ENCODE measurements around the gene TRMT10A.

DNA sequence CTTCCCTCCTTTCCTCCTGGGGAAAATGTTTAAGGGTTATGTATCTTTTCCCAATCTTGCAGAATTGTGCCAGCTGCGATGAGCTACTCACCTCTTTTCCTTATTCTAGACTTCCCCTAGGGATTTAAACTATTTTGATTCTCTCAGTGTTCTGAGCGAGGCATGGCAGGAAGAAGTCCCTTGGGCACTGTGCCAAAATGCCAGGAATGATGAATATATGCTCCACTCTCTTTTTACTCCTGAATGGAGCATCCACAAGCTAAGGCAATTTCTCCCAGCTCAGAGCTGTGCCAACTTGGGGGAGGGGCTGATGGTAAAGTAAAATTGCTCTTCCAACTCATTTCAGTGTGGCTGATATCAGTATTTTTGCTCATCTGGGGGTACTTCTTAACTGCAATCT lies 57.1 kb downstream of the TRMT10A start:
- TF ChIP-seq SUZ12 (IDR thresholded peaks at IDR 0.05; ENCODE audit: extremely low read depth, insufficient read depth, insufficient read length) (no peak), ZNF274 (IDR thresholded peaks at IDR 0.05; ENCODE audit: low read depth, low read length) (no peak), YY1 (IDR thresholded peaks at IDR 0.05; ENCODE audit: insufficient read depth, insufficient read length) (no peak)

Measured in NT2/D1 (cell line).